Upper lobe of left lung (tissue), 6 donors: ENCODE results near the gene PAPPA. TPM values are rescaled to one million over a fixed set of nuclear protein-coding genes. Genes with fewer than 3 reads are reported as not detected.

Experiments used
- ATAC-seq, 2 donors: fragments of 200-7000 bp; cut with Tn5 transposase; one replicate each; pipeline ENCODE4 v1.9.1; 2022; ENCODE audit warnings: mild to moderate bottlenecking in 2 of 2, moderate library complexity in 2 of 2; ENCODE audit not compliant: low FRiP score in 2 of 2
- DNase-seq, 2 donors: peaks; one replicate each; pipeline ENCODE4 v3.0.0-alpha.2; 2019 to 2020
- H3K27ac ChIP-seq, 4 donors: fragments of 200-600 bp; sonication (generic); one replicate each; pipeline ENCODE4 v1.5.1; 2016 to 2019
- H3K27me3 ChIP-seq, 4 donors: fragments of 200-600 bp; sonication (generic); one replicate each; pipeline ENCODE4 v1.5.1; 2017 to 2019
- H3K36me3 ChIP-seq, 4 donors: fragments of 200-600 bp; sonication (generic); one replicate each; pipeline ENCODE4 v1.5.1; 2016 to 2019
- H3K4me1 ChIP-seq, 4 donors: fragments of 200-600 bp; sonication (generic); one replicate each; pipeline ENCODE4 v1.5.1; 2018 to 2019
- H3K4me3 ChIP-seq, 4 donors: fragments of 200-600 bp; sonication (generic); one replicate each; pipeline ENCODE4 v1.5.1; 2017 to 2019; ENCODE audit warnings: mild to moderate bottlenecking in 2 of 4, moderate library complexity in 1 of 4
- H3K9me3 ChIP-seq, 4 donors: fragments of 200-600 bp; sonication (generic); one replicate each; pipeline ENCODE4 v1.5.1; 2018 to 2019
- CTCF ChIP-seq, 6 experiments: fragments of 450-650 bp in 4 of 6; fragments of 200-600 bp in 2 of 6; sonication (generic) in 2 of 6; IDR thresholded peaks; one replicate each; pipeline ENCODE4 v1.5.1; 2016 to 2019; ENCODE audit warnings: antibody characterized with exemption in 6 of 6
- EP300 ChIP-seq, 4 donors: sonication (generic); formaldehyde crosslinking; IDR thresholded peaks; one replicate each; pipeline ENCODE4 v1.5.1; 2017; ENCODE audit warnings: antibody characterized with exemption in 4 of 4, control low read depth in 2 of 4
- POLR2A ChIP-seq, 4 donors: fragments of 450-650 bp; IDR thresholded peaks; one replicate each; pipeline ENCODE4 v1.5.1; 2016 to 2017; ENCODE audit warnings: antibody characterized with exemption in 4 of 4, mild to moderate bottlenecking in 2 of 4
- POLR2AphosphoS5 ChIP-seq, 2 donors: sonication (generic); formaldehyde crosslinking; IDR thresholded peaks; one replicate each; pipeline ENCODE4 v1.5.1; 2017; ENCODE audit warnings: antibody characterized with exemption in 2 of 2
- WGBS, 2 donors: methylation state at CpG; one replicate each; pipeline ENCODE4 v1.1.5; 2017 to 2018; 5-methylcytosine and 5-hydroxymethylcytosine counted together
- total RNA-seq, 6 donors: library from RNA; depleted of rRNA in 4 of 6; stranded (reverse); fragments of >200 nt in 4 of 6; gene quantifications; one replicate each; pipeline versions ENCODE4 v1.1.0 to v1.2.1, GENCODE V29; 2016 to 2021
- donor health status: DM: no; HTN: no; CAD: no; lungs with moderate emphysema.
- donor health status: DM: no; HTN: yes; CAD: no; lungs with severe emphysema.

The PAPPA gene
- total RNA-seq, 6 donors from 2014 or later = 0.46 to 2.9 (median 1.1) TPM

GRCh38 chr9:116156621-116157314 is 3.2 kb downstream of the PAPPA start:
- peak in 1 of 2 donors; percentile 17 for TF ChIP-seq POLR2AphosphoS5 (IDR thresholded peaks at IDR 0.05)
- TF ChIP-seq CTCF (IDR thresholded peaks at IDR 0.05) = no peak
- TF ChIP-seq POLR2A (IDR thresholded peaks at IDR 0.05) = no peak
- no peak for TF ChIP-seq EP300 (IDR thresholded peaks at IDR 0.05)
- Histone ChIP-seq H3K9me3 (no peaks in the 10 kb centered on the region), H3K36me3 (no peaks in the 10 kb centered on the region), H3K27ac (peak overlapping the region in 3 of 4 donors; percentile 33 to 72 (median 47)), H3K4me3 (peak overlapping the region in 2 of 4 donors; percentile 23 to 24), H3K27me3 (peaks cover 0 to 5% (median 2%) of the 10 kb centered on the region in 4 donors), H3K4me1 (peaks cover 0 to 24% (median 19%) of the 10 kb centered on the region in 4 donors)
- ATAC-seq (peak in 1 of 2 donors; percentile 64), DNase-seq (peak; percentile 40 to 50)
- 13 to 15% methylated on average over 21 to 22 of the region's 24 CpGs for WGBS, 2 donors

DNA sequence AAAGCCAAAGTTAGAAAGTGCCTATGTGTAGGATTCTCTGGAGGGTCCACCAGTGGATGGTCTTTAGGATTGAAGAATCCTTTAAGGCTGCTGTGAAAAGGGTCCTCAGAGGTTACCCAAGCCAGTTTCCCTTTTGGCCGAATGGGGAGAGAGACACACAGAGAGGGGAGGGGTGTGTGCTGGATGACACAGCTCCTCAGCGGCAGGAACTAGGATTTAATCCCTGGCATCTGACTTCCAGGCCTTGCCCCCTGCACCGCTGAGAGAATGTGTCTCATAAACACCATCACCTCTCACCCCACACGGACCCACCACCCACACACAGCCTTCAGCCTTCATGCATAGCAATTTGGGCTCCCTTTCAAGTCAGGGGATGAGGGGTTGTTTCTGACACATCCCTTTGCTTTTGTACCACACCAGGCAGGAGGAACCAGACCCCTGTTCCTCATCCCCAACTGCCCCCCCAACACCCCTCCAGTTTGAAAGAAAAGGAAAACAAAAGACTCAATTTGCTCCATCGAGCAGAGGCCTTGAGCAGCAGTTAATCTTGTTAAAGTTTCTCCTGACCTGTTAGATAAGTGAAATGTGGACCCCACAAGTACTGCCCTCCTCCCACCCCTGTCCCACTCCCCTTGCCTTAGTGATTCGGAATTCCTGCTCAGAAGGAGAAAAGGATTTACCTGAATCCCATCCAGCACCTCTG is 4.0 kb downstream of the PAPPA start:
- Histone ChIP-seq H3K4me3 (peak overlapping the region in 1 of 4 donors; percentile 24), H3K9me3 (no peaks in the 10 kb centered on the region), H3K4me1 (peaks cover 0 to 24% (median 19%) of the 10 kb centered on the region in 4 donors), H3K27ac (peak overlapping the region in 2 of 4 donors; percentile 47 to 72), H3K36me3 (no peaks in the 10 kb centered on the region), H3K27me3 (peaks cover 0 to 5% (median 2%) of the 10 kb centered on the region in 4 donors)
- no peak for ATAC-seq
- no peak for TF ChIP-seq POLR2A (IDR thresholded peaks at IDR 0.05)
- no peak for TF ChIP-seq EP300 (IDR thresholded peaks at IDR 0.05)
- no peak for TF ChIP-seq CTCF (IDR thresholded peaks at IDR 0.05)
- TF ChIP-seq POLR2AphosphoS5 (IDR thresholded peaks at IDR 0.05) = no peak
- WGBS, 2 donors = 46 to 60% methylated on average over 4 to 6 of the region's 6 CpGs
- DNase-seq = no peak

- Histone ChIP-seq H3K4me1 (peaks cover 0 to 8% (median 2%) of the 10 kb centered on the region in 4 donors), H3K36me3 (no peaks in the 10 kb centered on the region), H3K4me3 (no peak overlapping the region), H3K27ac (no peak overlapping the region), H3K27me3 (no peaks in the 10 kb centered on the region), H3K9me3 (no peaks in the 10 kb centered on the region)
- TF ChIP-seq POLR2A (IDR thresholded peaks at IDR 0.05) (no peak), CTCF (IDR thresholded peaks at IDR 0.05) (no peak), EP300 (IDR thresholded peaks at IDR 0.05) (no peak), POLR2AphosphoS5 (IDR thresholded peaks at IDR 0.05) (no peak)
- DNase-seq = no peak
- 74% methylated on average over 9 of the region's 9 CpGs for WGBS, 2 donors
- no peak for ATAC-seq
Measured at GRCh38 chr9:116160676-116161571, 7.3 kb downstream of the PAPPA start.

DNA sequence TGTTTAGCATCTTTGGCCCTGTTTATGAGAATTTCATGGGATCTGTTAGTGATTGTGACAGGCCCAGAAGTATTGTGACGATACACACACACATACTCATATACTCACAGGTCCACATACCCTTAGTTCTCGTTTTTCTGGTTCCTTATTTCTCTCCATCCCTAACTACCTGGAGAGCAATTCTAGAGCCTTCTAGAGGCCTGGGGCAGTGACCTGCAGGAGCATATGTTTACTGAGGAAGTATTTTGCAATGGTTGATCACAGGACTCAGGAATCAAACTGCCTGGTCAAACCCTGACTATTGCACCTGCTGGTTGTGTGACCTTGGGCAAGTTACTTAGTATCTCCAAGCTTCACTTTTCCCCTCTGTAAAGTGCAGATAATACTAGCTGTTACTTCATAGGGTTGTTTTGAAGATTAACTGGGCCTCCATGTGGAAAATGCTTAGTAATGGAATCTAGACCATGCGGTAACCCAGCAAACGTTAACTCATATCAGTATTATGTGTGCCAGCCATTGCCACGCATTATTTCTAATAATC is 8.7 kb downstream of the PAPPA start:
- H3K36me3 ChIP-seq = no peaks in the 10 kb centered on the region
- no peaks in the 10 kb centered on the region for H3K27me3 ChIP-seq
- H3K27ac ChIP-seq = no peak overlapping the region
- H3K4me1 ChIP-seq = no peaks in the 10 kb centered on the region
- no peaks in the 10 kb centered on the region for H3K9me3 ChIP-seq
- TF ChIP-seq CTCF (IDR thresholded peaks at IDR 0.05) = no peak
- no peak for TF ChIP-seq POLR2AphosphoS5 (IDR thresholded peaks at IDR 0.05)
- no peak for TF ChIP-seq POLR2A (IDR thresholded peaks at IDR 0.05)
- TF ChIP-seq EP300 (IDR thresholded peaks at IDR 0.05) = no peak
- ATAC-seq = no peak
- 66 to 88% methylated on average over 5 of the region's 5 CpGs for WGBS, 2 donors
- no peak overlapping the region for H3K4me3 ChIP-seq
- no peak for DNase-seq
